Activated CD8-positive, alpha-beta memory T cell treated with anti-CD3 and anti-CD28 coated beads, Interleukin-2, amount 10 ng/mL, durations not matched to agents 7 days and 5 days (primary cell): Measurements from ENCODE around the gene BLNK. TPM values are rescaled to one million over a fixed set of nuclear protein-coding genes. Genes with fewer than 3 reads are reported as not detected.
"Not testable (repeated sequence)": the region's sequence is repeated elsewhere in the genome, so short reads cannot be mapped to it uniquely, and the experiment has no call there.

Experiments used
- ATAC-seq: fragments of 150-1000 bp; cut with Tn5 transposase; one replicate; pipeline ENCODE4 v1.10.0; 2021; ENCODE audit warnings: moderate library complexity
- CTCF ChIA-PET: fragments of 350-600 bp; sonication (Branson Sonifier 250); formaldehyde crosslinking; loops from one replicate; lab custom pipeline; 2021; ENCODE audit warnings: antibody characterized with exemption; lab: Charles Lee
- DNase-seq: peaks from one replicate; pipeline ENCODE4 v3.0.0-alpha.2; 2020
- H3K27ac Mint-ChIP-seq: one replicate; pipeline ENCODE4 v1.8.0; 2021; ENCODE audit warnings: mild to moderate bottlenecking, mixed read lengths
- H3K27me3 Mint-ChIP-seq: one replicate; pipeline ENCODE4 v1.8.0; 2021; ENCODE audit warnings: mixed read lengths
- H3K36me3 Mint-ChIP-seq: one replicate; pipeline ENCODE4 v1.8.0; 2021; ENCODE audit warnings: mild to moderate bottlenecking, mixed read lengths
- H3K4me1 Mint-ChIP-seq: one replicate; pipeline ENCODE4 v1.8.0; 2021; ENCODE audit warnings: mixed read lengths
- H3K4me3 Mint-ChIP-seq: one replicate; pipeline ENCODE4 v1.8.0; 2021; ENCODE audit warnings: mild to moderate bottlenecking, moderate library complexity, mixed read lengths
- H3K9me3 Mint-ChIP-seq: one replicate; pipeline ENCODE4 v1.8.0; 2022; ENCODE audit warnings: low read depth, mixed read lengths
- total RNA-seq, 2 experiments: library from RNA; stranded (reverse); gene quantifications; one replicate each; pipeline ENCODE4 v1.2.3, GENCODE V29; 2021

BLNK gene
- total RNA-seq, result not detected

GRCh38 chr10:96271016-96271815 lies at the start of gene BLNK:
Gene BLNK, minus strand, starts transcription at chr10:96271569. Its CDS starts 171 bp downstream, at chr10:96271398.
- CTCF ChIA-PET, result interaction anchor here (1.0 to 1.3 kb wide), 2 partner anchors 13 to 42 kb away, joined by 3 to 4 read pairs; no protein-coding TSS in a partner anchor

GRCh38 chr10:96319754-96320474 lies 48.5 kb upstream of the BLNK start:
- ATAC-seq, result no peak
- CTCF ChIA-PET, result interaction anchor here (1.1 to 2.1 kb wide), 2 partner anchors 15 to 90 kb away, joined by 4 to 6 read pairs; no protein-coding TSS in a partner anchor
- H3K4me3 Mint-ChIP-seq, result no peak overlapping the region
- H3K9me3 Mint-ChIP-seq, result no peaks in the 10 kb centered on the region
- H3K36me3 Mint-ChIP-seq, result no peaks in the 10 kb centered on the region
- H3K27ac Mint-ChIP-seq, result no peak overlapping the region
- no peak for DNase-seq
- no peaks in the 10 kb centered on the region for H3K4me1 Mint-ChIP-seq
- H3K27me3 Mint-ChIP-seq, result peaks cover 67% of the 10 kb centered on the region

More at GRCh38 chr10:96271016-96271815, at the start of gene BLNK:
- Mint-ChIP-seq H3K36me3 (no peaks in the 10 kb centered on the region), H3K27ac (no peak within 1 kb of the TSS), H3K27me3 (peaks cover 37% of the 10 kb centered on the region), H3K4me3 (no peak within 1 kb of the TSS), H3K4me1 (no peaks in the 10 kb centered on the region), H3K9me3 (no peaks in the 10 kb centered on the region)
- no peak for ATAC-seq
- DNase-seq, result no peak

- DNase-seq (no peak), ATAC-seq (no peak)
- Mint-ChIP-seq H3K27ac (no peak overlapping the region), H3K4me1 (no peaks in the 10 kb centered on the region), H3K9me3 (no peaks in the 10 kb centered on the region), H3K27me3 (peaks cover 65% of the 10 kb centered on the region), H3K36me3 (no peaks in the 10 kb centered on the region), H3K4me3 (no peak overlapping the region)
- CTCF ChIA-PET, result interaction anchor here (1.3 kb wide), 1 partner anchor 19 kb away, joined by 3 read pairs; no protein-coding TSS in a partner anchor
Observed at GRCh38 chr10:96317067-96317833, 45.9 kb upstream of the BLNK start.

GRCh38 chr10:96313344-96313743 lies 42.0 kb upstream of the BLNK start:
- ATAC-seq (no peak), DNase-seq (no peak)
- H3K36me3 Mint-ChIP-seq, result no peaks in the 10 kb centered on the region

GRCh38 chr10:96311180-96311715 lies 39.9 kb upstream of the BLNK start:
- Mint-ChIP-seq H3K27ac (no peak overlapping the region), H3K9me3 (no peaks in the 10 kb centered on the region), H3K4me3 (no peak overlapping the region), H3K27me3 (peaks cover 59% of the 10 kb centered on the region), H3K4me1 (no peaks in the 10 kb centered on the region), H3K36me3 (no peaks in the 10 kb centered on the region)
- CTCF ChIA-PET, result no interaction called here
- no peak for ATAC-seq
- no peak for DNase-seq

More at GRCh38 chr10:96313344-96313743, 42.0 kb upstream of the BLNK start:
- H3K27ac Mint-ChIP-seq, result no peak overlapping the region
- H3K9me3 Mint-ChIP-seq, result no peaks in the 10 kb centered on the region
- no peak overlapping the region for H3K4me3 Mint-ChIP-seq
- H3K27me3 Mint-ChIP-seq, result peaks cover 65% of the 10 kb centered on the region
- CTCF ChIA-PET, result no interaction called here
- no peaks in the 10 kb centered on the region for H3K4me1 Mint-ChIP-seq

GRCh38 chr10:96310321-96310669 lies 38.9 kb upstream of the BLNK start:
- no peak for DNase-seq
- no peak for ATAC-seq
- CTCF ChIA-PET, result interaction anchor here (1.0 kb wide), 1 partner anchor 293 kb away, joined by 4 read pairs; no protein-coding TSS in a partner anchor
- H3K4me1 Mint-ChIP-seq, result no peaks in the 10 kb centered on the region
- H3K27ac Mint-ChIP-seq, result no peak overlapping the region
- H3K9me3 Mint-ChIP-seq, result no peaks in the 10 kb centered on the region
- no peak overlapping the region for H3K4me3 Mint-ChIP-seq
- no peaks in the 10 kb centered on the region for H3K36me3 Mint-ChIP-seq
- H3K27me3 Mint-ChIP-seq, result peaks cover 62% of the 10 kb centered on the region

GRCh38 chr10:96309628-96310320 lies 38.4 kb upstream of the BLNK start:
- Mint-ChIP-seq H3K4me3 (no peak overlapping the region), H3K36me3 (no peaks in the 10 kb centered on the region), H3K9me3 (no peaks in the 10 kb centered on the region), H3K27me3 (peaks cover 64% of the 10 kb centered on the region), H3K27ac (no peak overlapping the region), H3K4me1 (no peaks in the 10 kb centered on the region)
- DNase-seq (no peak), ATAC-seq (no peak)
- CTCF ChIA-PET, result interaction anchor here (1.0 kb wide), 1 partner anchor 293 kb away, joined by 4 read pairs; no protein-coding TSS in a partner anchor

- DNase-seq, H3K9me3 Mint-ChIP-seq, H3K27ac Mint-ChIP-seq, ATAC-seq, H3K4me1 Mint-ChIP-seq, H3K36me3 Mint-ChIP-seq, CTCF ChIA-PET, H3K4me3 Mint-ChIP-seq: not testable (repeated sequence)
- peaks cover 68% of the 10 kb centered on the region for H3K27me3 Mint-ChIP-seq
Observed at GRCh38 chr10:96308854-96309253, 37.5 kb upstream of the BLNK start.

- DNase-seq, result no peak
- CTCF ChIA-PET, result no interaction called here
- H3K4me3 Mint-ChIP-seq, result no peak overlapping the region
Observed at GRCh38 chr10:96306516-96306915, 35.1 kb upstream of the BLNK start.

GRCh38 chr10:96305019-96305418 lies 33.6 kb upstream of the BLNK start:
- DNase-seq, result no peak
- no peaks in the 10 kb centered on the region for H3K4me1 Mint-ChIP-seq
- no peak overlapping the region for H3K4me3 Mint-ChIP-seq
- H3K36me3 Mint-ChIP-seq, result no peaks in the 10 kb centered on the region
- H3K9me3 Mint-ChIP-seq, result no peaks in the 10 kb centered on the region
- CTCF ChIA-PET, result interaction anchor here (2.0 kb wide), 1 partner anchor 75 kb away, joined by 5 read pairs; no protein-coding TSS in a partner anchor
- H3K27ac Mint-ChIP-seq, result no peak overlapping the region
- peak; percentile 16 for ATAC-seq
- peaks cover 75% of the 10 kb centered on the region for H3K27me3 Mint-ChIP-seq

More at GRCh38 chr10:96306516-96306915, 35.1 kb upstream of the BLNK start:
- ATAC-seq, result no peak
- Mint-ChIP-seq H3K27ac (no peak overlapping the region), H3K36me3 (no peaks in the 10 kb centered on the region), H3K4me1 (no peaks in the 10 kb centered on the region), H3K27me3 (peaks cover 67% of the 10 kb centered on the region), H3K9me3 (no peaks in the 10 kb centered on the region)

GRCh38 chr10:96304230-96304629 lies 32.9 kb upstream of the BLNK start, which contains the start of gene DNTT:
Gene DNTT, plus strand, starts transcription at chr10:96304434. Its CDS starts 64 bp downstream, at chr10:96304498.
- peaks cover 75% of the 10 kb centered on the region for H3K27me3 Mint-ChIP-seq
- ATAC-seq (no peak), DNase-seq (no peak)
- CTCF ChIA-PET, result interaction anchor here (2.0 kb wide), 1 partner anchor 75 kb away, joined by 5 read pairs; no protein-coding TSS in a partner anchor
- no peak within 1 kb of the TSS for H3K27ac Mint-ChIP-seq
- H3K4me3 Mint-ChIP-seq, result no peak within 1 kb of the TSS
- peaks cover 5% of the 10 kb centered on the region for H3K4me1 Mint-ChIP-seq
- no peaks in the 10 kb centered on the region for H3K9me3 Mint-ChIP-seq
- H3K36me3 Mint-ChIP-seq, result no peaks in the 10 kb centered on the region

- Mint-ChIP-seq H3K9me3 (no peaks in the 10 kb centered on the region), H3K4me1 (peaks cover 5% of the 10 kb centered on the region), H3K27me3 (peaks cover 80% of the 10 kb centered on the region), H3K4me3 (no peak overlapping the region), H3K36me3 (no peaks in the 10 kb centered on the region), H3K27ac (no peak overlapping the region)
- ATAC-seq (no peak), DNase-seq (no peak)
- CTCF ChIA-PET, result interaction anchor here (1.1 kb wide), 1 partner anchor 8 kb away, joined by 4 read pairs; no protein-coding TSS in a partner anchor
Observed at GRCh38 chr10:96301616-96302015, 30.2 kb upstream of the BLNK start.
